HepG2 (cell line): Measurements from ENCODE around the gene TNS1.

ENCODE experiments used
- ARID2 ChIP-seq: sonication (generic); formaldehyde crosslinking; IDR thresholded peaks from 2 replicates; pipeline ENCODE4 v1.8.1; 2022; ENCODE audit warnings: mild to moderate bottlenecking, missing genetic modification reagents, borderline replicate concordance
- KIAA2018 ChIP-seq: sonication (generic); formaldehyde crosslinking; IDR thresholded peaks from 2 replicates; pipeline ENCODE4 v1.5.0; 2020; ENCODE audit warnings: mild to moderate bottlenecking, missing genetic modification reagents, borderline replicate concordance
- MAZ ChIP-seq, 2 experiments: sonication (generic) in 1 of 2; formaldehyde crosslinking in 1 of 2; IDR thresholded peaks; 2 replicates each; pipeline versions ENCODE4 v1.5.0 to v1.6.1; 2012 to 2020; ENCODE audit warnings: low read depth in 2 of 2, mild to moderate bottlenecking in 2 of 2, borderline replicate concordance in 1 of 2, improper control_type of control experiment in 1 of 2, low read length in 1 of 2, missing genetic modification reagents in 1 of 2, moderate library complexity in 1 of 2
- TCF7 ChIP-seq: sonication (generic); IDR thresholded peaks from 2 replicates; pipeline ENCODE4 v1.6.1; 2016; ENCODE audit warnings: antibody characterized with exemption, low read depth
- THAP7 ChIP-seq: sonication (generic); formaldehyde crosslinking; IDR thresholded peaks from 2 replicates; pipeline ENCODE4 v1.8.1; 2023; ENCODE audit warnings: mild to moderate bottlenecking, missing genetic modification reagents

- no peak for TF ChIP-seq TCF7
- no peak for TF ChIP-seq MAZ (IDR thresholded peaks at IDR 0.05; ENCODE audit: borderline replicate concordance, low read depth, low read length)
- no peak for TF ChIP-seq MAZ (CRISPR knock-in tag; IDR thresholded peaks at IDR 0.05; ENCODE audit: low read depth)
- no peak for TF ChIP-seq ARID2
- TF ChIP-seq KIAA2018 (CRISPR knock-in tag): no peak
- no peak for TF ChIP-seq THAP7 (CRISPR knock-in tag)
Measured at GRCh38 chr2:217878915-217879590, 123.7 kb downstream of the TNS1 start.
